ENCODE measurements around the gene SMURF1. TPM values are rescaled to one million over a fixed set of nuclear protein-coding genes. Genes with fewer than 3 reads are reported as not detected.

Gene SMURF1
- total RNA-seq, result 24.1 and 25.0 TPM in 2 replicates

GRCh38 chr7:99143853-99144672 lies at the start of gene SMURF1:
TSS of gene SMURF1 (minus strand) at chr7:99144108. CDS start at chr7:99143780, 328 bp downstream.

Other genes with a start within 250 kb of the SMURF1 start
- gene KPNA7, start 64.0 kb upstream of the SMURF1 start, total RNA-seq, result not detected in 2 replicates
- not detected in 2 replicates for gene MYH16, start 128.7 kb upstream of the SMURF1 start, total RNA-seq
- 298 and 410 TPM in 2 replicates for gene ARPC1A, start 181.8 kb upstream of the SMURF1 start, total RNA-seq
- 567 and 592 TPM in 2 replicates for gene ARPC1B, start 230.6 kb upstream of the SMURF1 start, total RNA-seq

Measured in smooth muscle cell of trachea (primary cell).